ENCODE measurements around the gene ACADS. TPM values are rescaled to one million over a fixed set of nuclear protein-coding genes. Genes with fewer than 3 reads are reported as not detected.

Gene ACADS
- total RNA-seq, 2 donors from 2014 or later: 86.0 to 202 TPM

DNA sequence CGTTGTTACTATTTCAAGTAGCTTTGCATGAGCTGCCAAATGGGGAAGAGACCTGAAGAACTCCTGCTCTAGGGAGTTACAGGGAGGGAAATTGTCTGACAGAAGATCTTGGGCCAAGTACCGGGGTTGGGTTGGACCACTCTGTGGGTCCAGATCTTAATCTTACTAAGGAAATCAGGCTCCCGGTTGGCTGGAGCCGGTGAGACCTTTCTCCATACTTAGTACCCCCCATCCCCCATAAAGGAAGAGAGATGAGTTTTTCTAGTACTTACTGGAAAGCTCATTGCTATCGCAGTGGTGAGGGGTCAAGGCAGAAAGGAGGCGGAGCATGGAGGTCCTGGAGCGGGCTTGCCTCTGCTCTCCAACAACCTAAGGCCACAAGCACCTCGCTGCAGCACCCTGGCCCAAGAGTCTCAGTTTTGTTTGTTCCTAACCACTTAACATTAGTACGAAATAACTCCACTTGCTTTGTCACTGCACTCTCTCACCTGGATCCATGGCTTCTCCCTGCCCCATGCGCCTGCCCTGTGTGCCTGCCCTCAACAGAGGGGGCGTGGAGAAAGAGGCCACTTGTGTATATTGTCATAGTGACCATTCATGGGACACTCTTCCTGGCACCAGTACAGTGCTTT, 22.2 kb upstream of the ACADS start:
- H3K27ac ChIP-seq: no peak overlapping the region
- H3K9me3 ChIP-seq: no peaks in the 10 kb centered on the region
- TF ChIP-seq, protein P1, sequence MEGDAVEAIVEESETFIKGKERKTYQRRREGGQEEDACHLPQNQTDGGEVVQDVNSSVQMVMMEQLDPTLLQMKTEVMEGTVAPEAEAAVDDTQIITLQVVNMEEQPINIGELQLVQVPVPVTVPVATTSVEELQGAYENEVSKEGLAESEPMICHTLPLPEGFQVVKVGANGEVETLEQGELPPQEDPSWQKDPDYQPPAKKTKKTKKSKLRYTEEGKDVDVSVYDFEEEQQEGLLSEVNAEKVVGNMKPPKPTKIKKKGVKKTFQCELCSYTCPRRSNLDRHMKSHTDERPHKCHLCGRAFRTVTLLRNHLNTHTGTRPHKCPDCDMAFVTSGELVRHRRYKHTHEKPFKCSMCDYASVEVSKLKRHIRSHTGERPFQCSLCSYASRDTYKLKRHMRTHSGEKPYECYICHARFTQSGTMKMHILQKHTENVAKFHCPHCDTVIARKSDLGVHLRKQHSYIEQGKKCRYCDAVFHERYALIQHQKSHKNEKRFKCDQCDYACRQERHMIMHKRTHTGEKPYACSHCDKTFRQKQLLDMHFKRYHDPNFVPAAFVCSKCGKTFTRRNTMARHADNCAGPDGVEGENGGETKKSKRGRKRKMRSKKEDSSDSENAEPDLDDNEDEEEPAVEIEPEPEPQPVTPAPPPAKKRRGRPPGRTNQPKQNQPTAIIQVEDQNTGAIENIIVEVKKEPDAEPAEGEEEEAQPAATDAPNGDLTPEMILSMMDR (IDR thresholded peaks at IDR 0.05): no peak
- intact Hi-C loops (cut with DNase I): no loop called here
- no peak overlapping the region for H3K9ac ChIP-seq (ENCODE audit: low read depth in 2 of 2, low read length in 2 of 2)
- DNase-seq: no peak
- H3K4me1 ChIP-seq: no peaks in the 10 kb centered on the region
- H3K27me3 ChIP-seq: no peaks in the 10 kb centered on the region
- no peaks in the 10 kb centered on the region for H3K36me3 ChIP-seq
- no peak overlapping the region for H3K4me3 ChIP-seq

DNA sequence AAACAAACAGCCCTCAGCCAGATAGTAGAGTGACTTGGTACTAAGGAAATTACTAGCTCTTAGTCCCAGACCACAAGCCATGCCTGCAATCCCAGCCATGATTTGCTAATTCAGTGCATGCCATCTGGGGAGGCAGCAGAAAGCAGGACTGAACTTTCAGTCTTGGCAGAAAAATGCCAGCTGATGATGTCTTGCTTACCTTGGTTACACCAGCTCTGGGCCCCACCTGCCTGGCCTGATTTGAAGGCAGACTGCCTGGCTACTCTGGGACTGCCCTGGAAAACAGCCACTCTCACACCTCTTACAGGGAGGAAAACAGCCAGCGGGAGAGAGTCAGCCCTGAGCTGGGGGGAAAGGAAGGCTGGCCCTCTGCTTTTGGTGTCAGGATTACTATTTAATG, 20.0 kb upstream of the ACADS start:
- Histone ChIP-seq H3K4me3 (no peak overlapping the region), H3K27me3 (no peaks in the 10 kb centered on the region), H3K9ac (ENCODE audit: low read depth in 2 of 2, low read length in 2 of 2) (no peak overlapping the region), H3K9me3 (no peaks in the 10 kb centered on the region), H3K36me3 (no peaks in the 10 kb centered on the region), H3K27ac (no peak overlapping the region), H3K4me1 (peaks cover 6% of the 10 kb centered on the region)
- TF ChIP-seq, protein P1 (IDR thresholded peaks at IDR 0.05): no peak
- intact Hi-C loops (cut with DNase I): no loop called here
- DNase-seq: no peak

DNA sequence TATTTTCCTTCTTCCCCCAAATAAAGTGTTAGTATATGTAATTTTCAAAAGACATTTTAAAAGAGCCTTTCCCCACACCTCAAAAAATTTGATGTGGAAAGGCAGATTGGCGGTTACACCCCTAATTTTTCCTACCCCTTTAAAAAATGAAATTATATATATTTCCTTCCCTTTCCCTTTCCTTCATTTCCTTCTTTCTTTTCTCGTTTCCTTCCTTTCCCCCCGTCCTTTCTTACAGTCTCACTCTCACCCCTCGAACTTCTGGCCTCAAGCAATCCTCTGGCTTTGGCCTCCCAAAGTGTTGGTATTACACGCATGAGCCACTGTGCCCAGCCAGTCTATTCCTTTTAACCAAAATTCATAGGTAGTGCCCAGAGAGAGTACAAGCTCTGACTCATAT, 19.6 kb upstream of the ACADS start:
- Histone ChIP-seq H3K9ac (ENCODE audit: low read depth in 2 of 2, low read length in 2 of 2) (no peak overlapping the region), H3K4me1 (peaks cover 6% of the 10 kb centered on the region), H3K4me3 (no peak overlapping the region), H3K27ac (no peak overlapping the region), H3K9me3 (no peaks in the 10 kb centered on the region), H3K27me3 (no peaks in the 10 kb centered on the region), H3K36me3 (no peaks in the 10 kb centered on the region)
- TF ChIP-seq, protein P1 (IDR thresholded peaks at IDR 0.05): no peak
- DNase-seq: no peak
- intact Hi-C loops (cut with DNase I): no loop called here

DNA sequence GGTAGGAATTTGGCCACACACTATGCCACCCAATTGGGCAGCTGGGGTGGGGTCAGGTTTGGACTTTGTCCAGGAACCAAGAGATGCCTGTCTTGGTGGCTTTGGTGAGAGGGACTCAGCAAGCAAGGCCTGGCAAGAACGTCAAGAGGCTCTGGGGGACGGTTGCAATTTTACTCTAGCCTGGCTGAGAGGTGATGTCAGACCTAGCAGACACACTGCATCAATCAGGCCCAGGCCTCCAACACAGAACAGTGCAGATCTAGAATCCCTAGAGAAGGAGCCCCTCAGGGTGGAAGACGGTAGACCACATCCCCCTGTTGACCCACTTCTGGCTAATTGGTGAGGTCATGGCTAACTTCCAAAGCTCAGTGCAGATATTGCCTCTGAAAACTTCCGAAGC, 17.0 kb upstream of the ACADS start:
- Histone ChIP-seq H3K4me3 (no peak overlapping the region), H3K9ac (ENCODE audit: low read depth in 2 of 2, low read length in 2 of 2) (no peak overlapping the region), H3K9me3 (no peaks in the 10 kb centered on the region), H3K4me1 (peaks cover 12% of the 10 kb centered on the region), H3K27me3 (no peaks in the 10 kb centered on the region), H3K27ac (no peak overlapping the region), H3K36me3 (no peaks in the 10 kb centered on the region)
- intact Hi-C loops (cut with DNase I): no loop called here
- TF ChIP-seq, protein P1 (IDR thresholded peaks at IDR 0.05): no peak
- DNase-seq: no peak

DNA sequence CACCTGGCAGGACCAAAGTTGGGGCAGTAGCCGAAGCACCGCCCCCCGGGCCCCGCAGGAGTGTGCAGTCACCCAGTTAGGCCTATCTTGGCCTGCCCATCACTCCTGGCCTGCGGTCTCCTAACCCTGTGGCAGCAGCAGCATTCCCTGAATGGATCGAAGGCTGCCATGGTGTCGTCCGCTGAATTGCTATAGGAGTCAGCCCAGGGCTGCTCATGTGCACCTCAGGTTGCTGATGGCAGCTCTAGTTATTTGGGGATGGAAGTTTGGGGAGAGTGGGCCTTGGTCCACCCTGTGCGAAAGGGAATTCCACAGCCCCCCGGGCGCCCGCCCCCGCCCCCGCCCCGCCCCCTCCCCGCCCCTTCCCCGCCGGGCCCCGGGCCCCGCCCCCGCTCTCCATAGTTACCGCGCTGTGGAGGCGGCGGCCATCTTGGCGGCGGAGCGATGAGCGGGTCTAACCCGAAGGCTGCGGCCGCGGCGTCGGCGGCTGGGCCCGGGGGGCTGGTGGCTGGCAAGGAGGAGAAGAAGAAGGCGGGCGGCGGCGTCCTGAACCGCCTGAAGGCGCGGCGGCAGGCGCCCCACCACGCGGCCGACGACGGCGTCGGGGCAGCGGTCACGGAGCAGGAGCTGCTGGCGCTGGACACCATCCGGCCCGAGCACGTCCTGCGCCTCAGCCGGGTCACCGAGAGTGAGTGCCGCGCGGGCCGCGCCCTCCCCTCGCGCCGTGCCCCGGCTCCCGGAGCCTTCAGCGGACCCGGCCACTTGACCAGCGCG, 15.4 kb upstream of the ACADS start, which contains the start of gene UNC119B:
Gene UNC119B (plus strand): TSS at position 428 of the 774 bp plus-strand sequence. CDS start 17 bp downstream, at position 445.
- Histone ChIP-seq H3K27ac (peak within 1 kb of the TSS; percentile 83), H3K9ac (ENCODE audit: low read depth in 2 of 2, low read length in 2 of 2) (peak within 1 kb of the TSS; percentile 88 to 92), H3K4me1 (peaks cover 12% of the 10 kb centered on the region), H3K27me3 (no peaks in the 10 kb centered on the region), H3K36me3 (no peaks in the 10 kb centered on the region), H3K9me3 (no peaks in the 10 kb centered on the region), H3K4me3 (peak within 1 kb of the TSS; percentile 93)
- peak; percentile 77 for DNase-seq
- intact Hi-C loops (cut with DNase I): loop anchor here (2.0 kb wide), 2 partner anchors 17 to 63 kb away; no protein-coding TSS in a partner anchor
- TF ChIP-seq, protein P1 (IDR thresholded peaks at IDR 0.05): no peak

Data from colonic mucosa (tissue), 4 donors.